Activated CD8-positive, alpha-beta memory T cell treated with anti-CD3 and anti-CD28 coated beads, Interleukin-2, amount 10 ng/mL, durations not matched to agents 7 days and 5 days (primary cell): ENCODE measurements around the gene SKI. TPM values are rescaled to one million over a fixed set of nuclear protein-coding genes. Genes with fewer than 3 reads are reported as not detected.

Experiments used
- ATAC-seq: fragments of 150-1000 bp; cut with Tn5 transposase; one replicate; pipeline ENCODE4 v1.10.0; 2021; ENCODE audit warnings: moderate library complexity
- CTCF ChIA-PET: fragments of 350-600 bp; sonication (Branson Sonifier 250); formaldehyde crosslinking; loops from one replicate; lab custom pipeline; 2021; ENCODE audit warnings: antibody characterized with exemption; lab: Charles Lee
- DNase-seq: peaks from one replicate; pipeline ENCODE4 v3.0.0-alpha.2; 2020
- H3K27ac Mint-ChIP-seq: one replicate; pipeline ENCODE4 v1.8.0; 2021; ENCODE audit warnings: mild to moderate bottlenecking, mixed read lengths
- H3K27me3 Mint-ChIP-seq: one replicate; pipeline ENCODE4 v1.8.0; 2021; ENCODE audit warnings: mixed read lengths
- H3K36me3 Mint-ChIP-seq: one replicate; pipeline ENCODE4 v1.8.0; 2021; ENCODE audit warnings: mild to moderate bottlenecking, mixed read lengths
- H3K4me1 Mint-ChIP-seq: one replicate; pipeline ENCODE4 v1.8.0; 2021; ENCODE audit warnings: mixed read lengths
- H3K4me3 Mint-ChIP-seq: one replicate; pipeline ENCODE4 v1.8.0; 2021; ENCODE audit warnings: mild to moderate bottlenecking, moderate library complexity, mixed read lengths
- H3K9me3 Mint-ChIP-seq: one replicate; pipeline ENCODE4 v1.8.0; 2022; ENCODE audit warnings: low read depth, mixed read lengths
- total RNA-seq, 2 experiments: library from RNA; stranded (reverse); gene quantifications; one replicate each; pipeline ENCODE4 v1.2.3, GENCODE V29; 2021

SKI gene
- total RNA-seq, 2 experiments from 2014 or later = 35.0 to 42.9 TPM

GRCh38 chr1:2310332-2311183 lies 82.4 kb downstream of the SKI start:
- Mint-ChIP-seq H3K9me3 (no peaks in the 10 kb centered on the region), H3K4me1 (peaks cover 1% of the 10 kb centered on the region), H3K27me3 (no peaks in the 10 kb centered on the region), H3K4me3 (no peak overlapping the region), H3K27ac (no peak overlapping the region), H3K36me3 (peaks cover 18% of the 10 kb centered on the region)
- CTCF ChIA-PET = interaction anchor here (0.8 to 2.4 kb wide), 5 partner anchors 9 to 115 kb away, joined by 3 to 16 read pairs (median 3); partner anchors contain the start of gene FAAP20
- ATAC-seq (no peak), DNase-seq (no peak)

- peak; percentile 40 for ATAC-seq
Observed at GRCh38 chr1:2311184-2312032, 83.3 kb downstream of the SKI start.

GRCh38 chr1:2312160-2312514 lies 84.0 kb downstream of the SKI start:
- no peak overlapping the region for H3K4me3 Mint-ChIP-seq
- CTCF ChIA-PET = interaction anchor here (0.5 to 2.4 kb wide), 9 partner anchors 10 to 273 kb away, joined by 3 to 16 read pairs (median 3); partner anchors contain the start of gene FAAP20
- H3K4me1 Mint-ChIP-seq = peaks cover 3% of the 10 kb centered on the region
- ATAC-seq = no peak
- DNase-seq = no peak
- H3K27me3 Mint-ChIP-seq = no peaks in the 10 kb centered on the region
- no peak overlapping the region for H3K27ac Mint-ChIP-seq
- H3K9me3 Mint-ChIP-seq = no peaks in the 10 kb centered on the region
- peaks cover 11% of the 10 kb centered on the region for H3K36me3 Mint-ChIP-seq

More at GRCh38 chr1:2311184-2312032, 83.3 kb downstream of the SKI start:
- DNase-seq = peak; percentile 70
- Mint-ChIP-seq H3K4me3 (no peak overlapping the region), H3K36me3 (peaks cover 16% of the 10 kb centered on the region), H3K27ac (no peak overlapping the region), H3K27me3 (no peaks in the 10 kb centered on the region), H3K4me1 (peaks cover 1% of the 10 kb centered on the region), H3K9me3 (no peaks in the 10 kb centered on the region)
- CTCF ChIA-PET = interaction anchor here (0.5 to 2.4 kb wide), 9 partner anchors 9 to 274 kb away, joined by 3 to 16 read pairs (median 3); partner anchors contain the start of gene FAAP20

- Mint-ChIP-seq H3K27me3 (no peaks in the 10 kb centered on the region), H3K27ac (no peak overlapping the region)
Observed at GRCh38 chr1:2312515-2313301, 84.6 kb downstream of the SKI start.

GRCh38 chr1:2313651-2314261 lies 85.6 kb downstream of the SKI start:
- DNase-seq = no peak
- H3K4me1 Mint-ChIP-seq = peaks cover 3% of the 10 kb centered on the region
- CTCF ChIA-PET = interaction anchor here (1.2 to 4.2 kb wide), 4 partner anchors 13 to 119 kb away, joined by 3 to 41 read pairs (median 14); partner anchors contain the start of gene FAAP20
- H3K9me3 Mint-ChIP-seq = no peaks in the 10 kb centered on the region
- no peak overlapping the region for H3K27ac Mint-ChIP-seq
- no peak overlapping the region for H3K4me3 Mint-ChIP-seq
- H3K36me3 Mint-ChIP-seq = no peaks in the 10 kb centered on the region
- H3K27me3 Mint-ChIP-seq = no peaks in the 10 kb centered on the region
- ATAC-seq = no peak

More at GRCh38 chr1:2312515-2313301, 84.6 kb downstream of the SKI start:
- CTCF ChIA-PET = interaction anchor here (0.8 to 4.2 kb wide), 10 partner anchors 11 to 273 kb away, joined by 3 to 41 read pairs (median 4); partner anchors contain the start of gene FAAP20
- no peak overlapping the region for H3K4me3 Mint-ChIP-seq
- peaks cover 3% of the 10 kb centered on the region for H3K4me1 Mint-ChIP-seq
- no peaks in the 10 kb centered on the region for H3K9me3 Mint-ChIP-seq
- no peak for ATAC-seq
- peaks cover 5% of the 10 kb centered on the region for H3K36me3 Mint-ChIP-seq
- no peak for DNase-seq

GRCh38 chr1:2314273-2314802 lies 86.2 kb downstream of the SKI start:
- Mint-ChIP-seq H3K36me3 (no peaks in the 10 kb centered on the region), H3K27me3 (no peaks in the 10 kb centered on the region), H3K9me3 (no peaks in the 10 kb centered on the region), H3K4me1 (peaks cover 6% of the 10 kb centered on the region), H3K27ac (no peak overlapping the region), H3K4me3 (no peak overlapping the region)
- DNase-seq = no peak
- ATAC-seq = peak; percentile 36
- CTCF ChIA-PET = interaction anchor here (0.6 to 4.2 kb wide), 10 partner anchors 11 to 120 kb away, joined by 3 to 41 read pairs (median 6); partner anchors contain the start of genes FAAP20, MORN1 and RER1

GRCh38 chr1:2314803-2315673 lies 86.9 kb downstream of the SKI start:
- Mint-ChIP-seq H3K4me1 (peaks cover 6% of the 10 kb centered on the region), H3K9me3 (no peaks in the 10 kb centered on the region), H3K27ac (no peak overlapping the region), H3K36me3 (no peaks in the 10 kb centered on the region), H3K4me3 (peak overlapping the region; percentile 20), H3K27me3 (no peaks in the 10 kb centered on the region)
- peak; percentile 63 for DNase-seq
- CTCF ChIA-PET = interaction anchor here (0.6 to 4.2 kb wide), 21 partner anchors 10 to 121 kb away, joined by 3 to 41 read pairs (median 4); partner anchors contain the start of genes FAAP20, MORN1 and RER1
- peak; percentile 53 for ATAC-seq

GRCh38 chr1:2315674-2316450 lies 87.7 kb downstream of the SKI start:
- H3K27ac Mint-ChIP-seq = no peak overlapping the region
- DNase-seq (no peak), ATAC-seq (no peak)
- CTCF ChIA-PET = interaction anchor here (0.6 to 4.2 kb wide), 24 partner anchors 8 to 152 kb away, joined by 3 to 41 read pairs (median 4); partner anchors contain the start of gene FAAP20
- H3K27me3 Mint-ChIP-seq = no peaks in the 10 kb centered on the region
- H3K4me3 Mint-ChIP-seq = peak overlapping the region; percentile 20
- peaks cover 6% of the 10 kb centered on the region for H3K4me1 Mint-ChIP-seq
- no peaks in the 10 kb centered on the region for H3K9me3 Mint-ChIP-seq
- no peaks in the 10 kb centered on the region for H3K36me3 Mint-ChIP-seq

- H3K9me3 Mint-ChIP-seq = no peaks in the 10 kb centered on the region
- CTCF ChIA-PET = interaction anchor here (1.0 to 4.2 kb wide), 12 partner anchors 15 to 152 kb away, joined by 3 to 41 read pairs (median 8); partner anchors contain the start of gene FAAP20
- no peak for ATAC-seq
- DNase-seq = no peak
- H3K4me1 Mint-ChIP-seq = peaks cover 6% of the 10 kb centered on the region
- H3K27me3 Mint-ChIP-seq = no peaks in the 10 kb centered on the region
- H3K36me3 Mint-ChIP-seq = no peaks in the 10 kb centered on the region
- no peak overlapping the region for H3K27ac Mint-ChIP-seq
- H3K4me3 Mint-ChIP-seq = no peak overlapping the region
Observed at GRCh38 chr1:2316451-2316961, 88.4 kb downstream of the SKI start.

- Mint-ChIP-seq H3K9me3 (no peaks in the 10 kb centered on the region), H3K4me3 (no peak overlapping the region), H3K4me1 (peaks cover 6% of the 10 kb centered on the region), H3K27ac (no peak overlapping the region), H3K36me3 (no peaks in the 10 kb centered on the region), H3K27me3 (no peaks in the 10 kb centered on the region)
- ATAC-seq (no peak), DNase-seq (no peak)
- CTCF ChIA-PET = interaction anchor here (1.1 to 1.7 kb wide), 3 partner anchors 64 to 109 kb away, joined by 3 read pairs; no protein-coding TSS in a partner anchor
Observed at GRCh38 chr1:2317230-2318065, 89.3 kb downstream of the SKI start.
